K562 (cell line): ENCODE measurements around the gene ELK1. TPM values are rescaled to one million over a fixed set of nuclear protein-coding genes. Genes with fewer than 3 reads are reported as not detected.
A peak's percentile ranks its signal among the peaks of the same experiment; 100 is the strongest.

Experiments used
- CBX2 ChIP-seq: fragments of 200-600 bp; sonication (generic); IDR thresholded peaks from one replicate; pipeline ENCODE4 v1.6.1; 2012; ENCODE audit warnings: mild to moderate bottlenecking, low read length, inconsistent platforms; ENCODE audit not compliant: insufficient read depth, poor library complexity, severe bottlenecking
- CEBPB ChIP-seq: fragments of 450-650 bp; IDR thresholded peaks from 2 replicates; pipeline ENCODE4 v1.6.1; 2016; ENCODE audit warnings: missing genetic modification characterization, missing compliant biosample characterization
- FOXM1 ChIP-seq, 2 experiments: fragments of 450-650 bp in 1 of 2; sonication (generic) in 1 of 2; formaldehyde crosslinking in 1 of 2; IDR thresholded peaks; 2 replicates each; pipeline versions ENCODE4 v1.6.1 to v1.9.0; 2017 to 2022; ENCODE audit warnings: low read depth in 2 of 2, mild to moderate bottlenecking in 2 of 2, missing genetic modification reagents in 1 of 2, moderate library complexity in 1 of 2
- JUNB ChIP-seq: fragments of 450-650 bp; formaldehyde crosslinking; conservative IDR thresholded peaks from 2 replicates; pipeline ENCODE4 v1.4.0; 2020; ENCODE audit warnings: mild to moderate bottlenecking
- KLF10 ChIP-seq: fragments of 250-450 bp; sonication (Bioruptor Pico); IDR thresholded peaks from 2 replicates; pipeline ENCODE4 v1.6.1; 2021; ENCODE audit warnings: matching md5 sums
- MTF1 ChIP-seq: fragments of 250-450 bp; sonication (Bioruptor Pico); IDR thresholded peaks from 2 replicates; pipeline ENCODE4 v1.9.0; 2021; ENCODE audit warnings: moderate library complexity, mild to moderate bottlenecking, inconsistent platforms, borderline replicate concordance
- MXD1 ChIP-seq: fragments of 250-450 bp; sonication (Bioruptor Pico); IDR thresholded peaks from 2 replicates; pipeline ENCODE4 v1.8.0; 2021; ENCODE audit warnings: borderline replicate concordance, mild to moderate bottlenecking, moderate library complexity; ENCODE audit not compliant: poor library complexity, severe bottlenecking
- MYC ChIP-seq, 2 experiments: fragments of 250-450 bp in 1 of 2; sonication (Bioruptor Pico) in 1 of 2; IDR thresholded peaks; 2 replicates each; pipeline versions ENCODE4 v1.5.1 to v1.6.1; 2012 to 2021; ENCODE audit warnings: low read depth in 2 of 2, borderline replicate concordance in 1 of 2, improper control_type of control experiment in 1 of 2, low read length in 1 of 2, mild to moderate bottlenecking in 1 of 2, moderate library complexity in 1 of 2
- NCOA2 ChIP-seq, 2 experiments: fragments of 450-650 bp; IDR thresholded peaks; 2 replicates each; pipeline ENCODE4 v1.6.1; 2018; ENCODE audit warnings: mild to moderate bottlenecking in 2 of 2, moderate library complexity in 1 of 2; ENCODE audit not compliant: partially characterized antibody in 2 of 2
- POLR2A ChIP-seq: fragments of 450-650 bp; conservative IDR thresholded peaks from 2 replicates; pipeline ENCODE4 v1.6.1; 2016
- RAD51 ChIP-seq: fragments of 450-650 bp; IDR thresholded peaks from 2 replicates; pipeline ENCODE4 v1.7.1; 2016; ENCODE audit warnings: low read depth, mild to moderate bottlenecking, borderline replicate concordance
- RBM15 ChIP-seq: fragments of 200-400 bp; formaldehyde crosslinking; IDR thresholded peaks from 2 replicates; pipeline ENCODE4 v1.6.1; 2018; ENCODE audit warnings: mild to moderate bottlenecking, low read length, moderate library complexity; ENCODE audit not compliant: insufficient read depth
- RBM34 ChIP-seq: fragments of 200-400 bp; formaldehyde crosslinking; IDR thresholded peaks from 2 replicates; pipeline ENCODE4 v1.6.1; 2018; ENCODE audit warnings: low read length, borderline replicate concordance; ENCODE audit not compliant: insufficient read depth
- TAF7 ChIP-seq: fragments of 450-650 bp; IDR thresholded peaks from 2 replicates; pipeline ENCODE4 v1.6.1; 2016; ENCODE audit warnings: missing genetic modification characterization, missing compliant biosample characterization
- TEAD2 ChIP-seq: fragments of 450-650 bp; IDR thresholded peaks from 2 replicates; pipeline ENCODE4 v1.6.1; 2016; ENCODE audit warnings: missing genetic modification characterization, control low read depth, missing compliant biosample characterization
- ZBED1 ChIP-seq: IDR thresholded peaks from 2 replicates; pipeline ENCODE4 v1.6.1; 2014
- ZFP91 ChIP-seq: sonication (generic); formaldehyde crosslinking; IDR thresholded peaks from 2 replicates; pipeline ENCODE4 v1.8.0; 2022; ENCODE audit warnings: mild to moderate bottlenecking, missing genetic modification reagents
- ZNF12 ChIP-seq: sonication (generic); formaldehyde crosslinking; IDR thresholded peaks from 2 replicates; pipeline ENCODE4 v1.4.0; 2020; ENCODE audit warnings: mild to moderate bottlenecking, missing genetic modification reagents
- ZNF311 ChIP-seq: fragments of 250-450 bp; sonication (Bioruptor Pico); IDR thresholded peaks from 2 replicates; pipeline ENCODE4 v1.4.0; 2020; ENCODE audit warnings: mild to moderate bottlenecking, moderate library complexity
- ZNF408 ChIP-seq: fragments of 250-450 bp; sonication (Bioruptor Pico); IDR thresholded peaks from 2 replicates; pipeline ENCODE4 v1.4.0; 2020; ENCODE audit warnings: low read depth, mild to moderate bottlenecking, moderate library complexity
- ZNF445 ChIP-seq: fragments of 250-450 bp; sonication (Bioruptor Pico); IDR thresholded peaks from 2 replicates; pipeline ENCODE4 v1.4.0; 2020; ENCODE audit warnings: low read depth, mild to moderate bottlenecking, moderate library complexity
- ZNF668 ChIP-seq: fragments of 250-450 bp; sonication (Bioruptor Pico); IDR thresholded peaks from 2 replicates; pipeline ENCODE4 v1.8.0; 2022; ENCODE audit warnings: mild to moderate bottlenecking, inconsistent platforms
- ZNF696 ChIP-seq: fragments of 250-450 bp; sonication (Bioruptor Pico); conservative IDR thresholded peaks from 2 replicates; pipeline ENCODE4 v1.4.0; 2020; ENCODE audit warnings: mild to moderate bottlenecking, moderate library complexity
- polyA plus RNA-seq, 8 experiments: library from polyadenylated mRNA; depleted of rRNA in 4 of 8; stranded (reverse) in 5 of 8; unstranded in 3 of 8; fragments of >200 nt; fragmentation: Nextera tagmentation in 2 of 8; fragmentation: Illumina TruSeq in 1 of 8; extraction: Ambion mirVana in 2 of 8; extraction: Trizol in 1 of 8; gene quantifications; 2 replicates each; pipeline versions ENCODE4 v1.2.1 to v1.2.3, GENCODE V29; 2011 to 2014; ENCODE audit warnings: inconsistent platforms in 1 of 8, missing spikeins in 1 of 8
- total RNA-seq, 7 experiments: library from RNA; depleted of rRNA in 6 of 7; stranded (reverse); fragments of >200 nt in 6 of 7; fragmentation: Illumina TruSeq in 2 of 7; extraction: Trizol in 2 of 7; gene quantifications; 2 replicates each; pipeline versions ENCODE4 v1.2.1 to v1.2.3, GENCODE V29; 2011 to 2021; ENCODE audit warnings: low replicate concordance in 1 of 7
- TF ChIP-seq, protein P1 (sequence below): fragments of 450-650 bp; IDR thresholded peaks from one replicate; pipeline ENCODE4 v1.6.1; 2018; ENCODE audit warnings: mild to moderate bottlenecking, moderate library complexity; ENCODE audit not compliant: partially characterized antibody
- TF ChIP-seq, protein P2 (sequence below): fragments of 250-450 bp; sonication (Bioruptor Pico); IDR thresholded peaks from 2 replicates; pipeline ENCODE4 v1.8.0; 2022; ENCODE audit warnings: moderate library complexity, mild to moderate bottlenecking, inconsistent platforms

ELK1 gene
- total and polyA plus RNA-seq, 9 of the 15 experiments (the other 6 are each of a cell fraction or from before 2014, with no cell fraction given): 4.4 to 74.9 (median 26.5) TPM

GRCh38 chrX:47658684-47659420, 8.5 kb upstream of the ELK1 start, which contains the start of gene UXT (continued):
- TF ChIP-seq, protein P1, sequence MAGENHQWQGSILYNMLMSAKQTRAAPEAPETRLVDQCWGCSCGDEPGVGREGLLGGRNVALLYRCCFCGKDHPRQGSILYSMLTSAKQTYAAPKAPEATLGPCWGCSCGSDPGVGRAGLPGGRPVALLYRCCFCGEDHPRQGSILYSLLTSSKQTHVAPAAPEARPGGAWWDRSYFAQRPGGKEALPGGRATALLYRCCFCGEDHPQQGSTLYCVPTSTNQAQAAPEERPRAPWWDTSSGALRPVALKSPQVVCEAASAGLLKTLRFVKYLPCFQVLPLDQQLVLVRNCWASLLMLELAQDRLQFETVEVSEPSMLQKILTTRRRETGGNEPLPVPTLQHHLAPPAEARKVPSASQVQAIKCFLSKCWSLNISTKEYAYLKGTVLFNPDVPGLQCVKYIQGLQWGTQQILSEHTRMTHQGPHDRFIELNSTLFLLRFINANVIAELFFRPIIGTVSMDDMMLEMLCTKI: no peak
- TF ChIP-seq POLR2A (peak; percentile 90), RBM34 (no peak), FOXM1 (IDR thresholded peaks at IDR 0.05; ENCODE audit: low read depth) (no peak), FOXM1 (CRISPR knock-in tag; IDR thresholded peaks at IDR 0.05; ENCODE audit: low read depth) (no peak), ZNF408 (CRISPR knock-in tag) (no peak), TEAD2 (tag) (no peak), ZNF696 (CRISPR knock-in tag) (no peak), ZNF12 (CRISPR knock-in tag) (no peak), MXD1 (no peak), ZBED1 (no peak), NCOA2 (IDR thresholded peaks at IDR 0.05; ENCODE audit: partially characterized antibody in 2 of 2) (no peak), MYC (IDR thresholded peaks at IDR 0.05; ENCODE audit: low read depth, low read length) (peak; percentile 87), MYC (CRISPR knock-in tag; IDR thresholded peaks at IDR 0.05; ENCODE audit: borderline replicate concordance, low read depth) (peak; percentile 59; the same call in 1 of the 2 replicates), RBM15 (no peak), ZNF668 (CRISPR knock-in tag) (no peak), ZNF445 (no peak), ZNF311 (no peak), MTF1 (no peak), CBX2 (no peak), ZFP91 (CRISPR knock-in tag) (no peak), KLF10 (CRISPR knock-in tag) (no peak), JUNB (no peak), CEBPB (no peak), TAF7 (tag) (peak; percentile 81; the same call in 1 of the 2 replicates), RAD51 (peak; percentile 44; the same call in 1 of the 2 replicates)
- TF ChIP-seq, protein P2, sequence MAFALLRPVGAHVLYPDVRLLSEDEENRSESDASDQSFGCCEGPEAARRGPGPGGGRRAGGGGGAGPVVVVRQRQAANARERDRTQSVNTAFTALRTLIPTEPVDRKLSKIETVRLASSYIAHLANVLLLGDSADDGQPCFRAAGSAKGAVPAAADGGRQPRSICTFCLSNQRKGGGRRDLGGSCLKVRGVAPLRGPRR: no peak
